Neutrophil (primary cell): Measurements from ENCODE around the gene RNF207.
"Not testable (repeated sequence)": the region's sequence is repeated elsewhere in the genome, so short reads cannot be mapped to it uniquely, and the experiment has no call there.

Experiments
- H3K27ac ChIP-seq: fragments of 200-600 bp; sonication (generic); 2 replicates; pipeline ENCODE4 v1.5.1; 2016; ENCODE audit warnings: mild to moderate bottlenecking, moderate library complexity
- H3K27me3 ChIP-seq: fragments of 200-600 bp; sonication (generic); 2 replicates; pipeline ENCODE4 v1.6.0; 2016; ENCODE audit warnings: mild to moderate bottlenecking
- H3K36me3 ChIP-seq: fragments of 200-600 bp; sonication (generic); 2 replicates; pipeline ENCODE4 v1.5.1; 2017
- H3K4me1 ChIP-seq, 2 experiments: fragments of 200-600 bp in 1 of 2; sonication (generic) in 1 of 2; 1 replicate in 1 of 2; 2 replicates in 1 of 2; pipeline versions ENCODE4 v1.5.1 to v1.6.1; 2013 to 2016; ENCODE audit warnings: low read depth in 1 of 2, low read length in 1 of 2, mild to moderate bottlenecking in 1 of 2, moderate library complexity in 1 of 2; ENCODE audit not compliant: control insufficient read depth in 1 of 2, insufficient read depth in 1 of 2
- H3K4me3 ChIP-seq, 2 experiments: fragments of 200-600 bp in 1 of 2; sonication (generic) in 1 of 2; 1 replicate in 1 of 2; 2 replicates in 1 of 2; pipeline ENCODE4 v1.5.1; 2013 to 2016; ENCODE audit warnings: low read depth in 1 of 2, low read length in 1 of 2, mild to moderate bottlenecking in 1 of 2, moderate library complexity in 1 of 2
- H3K9me3 ChIP-seq: fragments of 200-600 bp; sonication (generic); 2 replicates; pipeline ENCODE4 v1.5.1; 2016
- CTCF ChIP-seq: fragments of 200-600 bp; sonication (generic); IDR thresholded peaks from 2 replicates; pipeline ENCODE4 v1.5.1; 2016; ENCODE audit warnings: antibody characterized with exemption

RNF207 gene

GRCh38 chr1:6212193-6212959 lies 6.5 kb downstream of the RNF207 start:
- TF ChIP-seq CTCF = no peak
- H3K4me3 ChIP-seq = no peak overlapping the region
- no peak overlapping the region for H3K27ac ChIP-seq
- no peaks in the 10 kb centered on the region for H3K9me3 ChIP-seq
- H3K4me1 ChIP-seq = peaks cover 10 to 13% of the 10 kb centered on the region in 2 experiments
- peaks cover 72% of the 10 kb centered on the region for H3K27me3 ChIP-seq
- no peaks in the 10 kb centered on the region for H3K36me3 ChIP-seq

- TF ChIP-seq CTCF = no peak
- H3K4me1 ChIP-seq = no peaks in the 10 kb centered on the region
- no peaks in the 10 kb centered on the region for H3K9me3 ChIP-seq
- no peak overlapping the region for H3K27ac ChIP-seq
- H3K27me3 ChIP-seq = peaks cover 12% of the 10 kb centered on the region
- H3K4me3 ChIP-seq = no peak overlapping the region
- H3K36me3 ChIP-seq = peaks cover 19% of the 10 kb centered on the region
Observed at GRCh38 chr1:6218375-6219164, 12.7 kb downstream of the RNF207 start.

- not testable (repeated sequence) for H3K4me1 ChIP-seq, H3K9me3 ChIP-seq, H3K4me3 ChIP-seq, H3K27ac ChIP-seq, H3K27me3 ChIP-seq
- H3K36me3 ChIP-seq = peaks cover 29% of the 10 kb centered on the region
Observed at GRCh38 chr1:6219641-6220040, 13.7 kb downstream of the RNF207 start.

GRCh38 chr1:6220236-6220635 lies 14.3 kb downstream of the RNF207 start:
- H3K9me3 ChIP-seq = no peaks in the 10 kb centered on the region
- H3K27me3 ChIP-seq = peaks cover 5% of the 10 kb centered on the region
- no peak overlapping the region for H3K4me3 ChIP-seq
- no peak overlapping the region for H3K27ac ChIP-seq
- peaks cover 35% of the 10 kb centered on the region for H3K36me3 ChIP-seq
- TF ChIP-seq CTCF = no peak
- H3K4me1 ChIP-seq = no peaks in the 10 kb centered on the region

- no peak for TF ChIP-seq CTCF
- no peaks in the 10 kb centered on the region for H3K9me3 ChIP-seq
- no peaks in the 10 kb centered on the region for H3K4me1 ChIP-seq
- no peak overlapping the region for H3K27ac ChIP-seq
- H3K4me3 ChIP-seq = no peak overlapping the region
- H3K27me3 ChIP-seq = peaks cover 5% of the 10 kb centered on the region
- H3K36me3 ChIP-seq = peaks cover 46% of the 10 kb centered on the region
Observed at GRCh38 chr1:6221210-6221784, 15.4 kb downstream of the RNF207 start.

GRCh38 chr1:6222636-6223035 lies 16.7 kb downstream of the RNF207 start:
- Histone ChIP-seq H3K27me3 (no peaks in the 10 kb centered on the region), H3K4me1 (no peaks in the 10 kb centered on the region), H3K27ac (no peak overlapping the region), H3K36me3 (peaks cover 48% of the 10 kb centered on the region), H3K9me3 (no peaks in the 10 kb centered on the region), H3K4me3 (no peak overlapping the region)
- no peak for TF ChIP-seq CTCF
